ENCODE data around the gene TMEM201.

The TMEM201 gene

GRCh38 chr1:9629445-9630201 lies 40.9 kb downstream of the TMEM201 start:
- whole genome bisulfite sequencing, result 67% methylated on average over 25 of the region's 29 CpGs
- Histone ChIP-seq H3K27ac (ENCODE audit: low read depth, low read length) (no peak overlapping the region), H3K4me3 (ENCODE audit: low read length) (no peak overlapping the region), H3K9me3 (ENCODE audit: insufficient read depth, low read depth, low read length) (no peaks in the 10 kb centered on the region), H3K36me3 (ENCODE audit: insufficient read depth, low read length) (no peaks in the 10 kb centered on the region), H3K27me3 (ENCODE audit: insufficient read depth, low read length) (peaks cover 8% of the 10 kb centered on the region), H3K4me1 (ENCODE audit: insufficient read depth, low read length) (no peaks in the 10 kb centered on the region; the same call in 1 of the 2 replicates), H3K9ac (ENCODE audit: low read depth, low read length) (no peak overlapping the region)

- 86% methylated on average over 8 of the region's 8 CpGs for WGBS
- H3K27me3 ChIP-seq (ENCODE audit: insufficient read depth, low read length), result peaks cover 8% of the 10 kb centered on the region
- H3K36me3 ChIP-seq (ENCODE audit: insufficient read depth, low read length), result no peaks in the 10 kb centered on the region
- H3K4me1 ChIP-seq (ENCODE audit: insufficient read depth, low read length), result no peaks in the 10 kb centered on the region; the same call in 1 of the 2 replicates
- H3K9ac ChIP-seq (ENCODE audit: low read depth, low read length), result no peak overlapping the region
- no peak overlapping the region for H3K4me3 ChIP-seq (ENCODE audit: low read length)
- H3K9me3 ChIP-seq (ENCODE audit: insufficient read depth, low read depth, low read length), result no peaks in the 10 kb centered on the region
- H3K27ac ChIP-seq (ENCODE audit: low read depth, low read length), result no peak overlapping the region
These were observed 41.8 kb downstream of the TMEM201 start for GRCh38 chr1:9630331-9631111.

GRCh38 chr1:9631613-9632012 lies 42.9 kb downstream of the TMEM201 start:
- H3K4me3 ChIP-seq (ENCODE audit: low read length), result no peak overlapping the region
- no peak overlapping the region for H3K27ac ChIP-seq (ENCODE audit: low read depth, low read length)
- H3K4me1 ChIP-seq (ENCODE audit: insufficient read depth, low read length), result no peaks in the 10 kb centered on the region; the same call in 1 of the 2 replicates

GRCh38 chr1:9633493-9633892 lies 44.8 kb downstream of the TMEM201 start:
- no peaks in the 10 kb centered on the region for H3K9me3 ChIP-seq (ENCODE audit: insufficient read depth, low read depth, low read length)
- H3K27ac ChIP-seq (ENCODE audit: low read depth, low read length), result no peak overlapping the region
- no peak overlapping the region for H3K9ac ChIP-seq (ENCODE audit: low read depth, low read length)
- H3K4me3 ChIP-seq (ENCODE audit: low read length), result no peak overlapping the region
- H3K27me3 ChIP-seq (ENCODE audit: insufficient read depth, low read length), result no peaks in the 10 kb centered on the region; the same call in 1 of the 2 replicates
- no peaks in the 10 kb centered on the region for H3K36me3 ChIP-seq (ENCODE audit: insufficient read depth, low read length)
- WGBS, result 94% methylated on average over 6 of the region's 6 CpGs
- H3K4me1 ChIP-seq (ENCODE audit: insufficient read depth, low read length), result no peaks in the 10 kb centered on the region; the same call in 1 of the 2 replicates

More at GRCh38 chr1:9631613-9632012, 42.9 kb downstream of the TMEM201 start:
- H3K9ac ChIP-seq (ENCODE audit: low read depth, low read length), result no peak overlapping the region
- H3K27me3 ChIP-seq (ENCODE audit: insufficient read depth, low read length), result peaks cover 8% of the 10 kb centered on the region
- WGBS, result 89% methylated on average over 3 of the region's 3 CpGs
- H3K9me3 ChIP-seq (ENCODE audit: insufficient read depth, low read depth, low read length), result no peaks in the 10 kb centered on the region
- H3K36me3 ChIP-seq (ENCODE audit: insufficient read depth, low read length), result no peaks in the 10 kb centered on the region

GRCh38 chr1:9634582-9634981 lies 45.9 kb downstream of the TMEM201 start:
- H3K27me3 ChIP-seq (ENCODE audit: insufficient read depth, low read length), result no peaks in the 10 kb centered on the region
- WGBS, result 89% methylated on average over 2 of the region's 2 CpGs

GRCh38 chr1:9639227-9639626 lies 50.5 kb downstream of the TMEM201 start:
- Histone ChIP-seq H3K9ac (ENCODE audit: low read depth, low read length) (no peak overlapping the region), H3K4me3 (ENCODE audit: low read length) (no peak overlapping the region), H3K27ac (ENCODE audit: low read depth, low read length) (no peak overlapping the region), H3K27me3 (ENCODE audit: insufficient read depth, low read length) (no peaks in the 10 kb centered on the region), H3K36me3 (ENCODE audit: insufficient read depth, low read length) (no peaks in the 10 kb centered on the region), H3K4me1 (ENCODE audit: insufficient read depth, low read length) (no peaks in the 10 kb centered on the region), H3K9me3 (ENCODE audit: insufficient read depth, low read depth, low read length) (no peaks in the 10 kb centered on the region)
- WGBS, result 84% methylated on average over 6 of the region's 6 CpGs

More at GRCh38 chr1:9634582-9634981, 45.9 kb downstream of the TMEM201 start:
- H3K4me1 ChIP-seq (ENCODE audit: insufficient read depth, low read length), result no peaks in the 10 kb centered on the region
- H3K27ac ChIP-seq (ENCODE audit: low read depth, low read length), result no peak overlapping the region
- H3K4me3 ChIP-seq (ENCODE audit: low read length), result no peak overlapping the region
- H3K9ac ChIP-seq (ENCODE audit: low read depth, low read length), result no peak overlapping the region
- H3K9me3 ChIP-seq (ENCODE audit: insufficient read depth, low read depth, low read length), result no peaks in the 10 kb centered on the region
- no peaks in the 10 kb centered on the region for H3K36me3 ChIP-seq (ENCODE audit: insufficient read depth, low read length)

- 90% methylated on average over 8 of the region's 8 CpGs for WGBS
- Histone ChIP-seq H3K27me3 (ENCODE audit: insufficient read depth, low read length) (no peaks in the 10 kb centered on the region), H3K36me3 (ENCODE audit: insufficient read depth, low read length) (no peaks in the 10 kb centered on the region), H3K9me3 (ENCODE audit: insufficient read depth, low read depth, low read length) (no peaks in the 10 kb centered on the region), H3K4me3 (ENCODE audit: low read length) (no peak overlapping the region), H3K4me1 (ENCODE audit: insufficient read depth, low read length) (no peaks in the 10 kb centered on the region), H3K27ac (ENCODE audit: low read depth, low read length) (no peak overlapping the region), H3K9ac (ENCODE audit: low read depth, low read length) (no peak overlapping the region)
These were observed 54.9 kb downstream of the TMEM201 start for GRCh38 chr1:9643351-9644256.

- Histone ChIP-seq H3K9me3 (ENCODE audit: insufficient read depth, low read depth, low read length) (no peaks in the 10 kb centered on the region), H3K4me3 (ENCODE audit: low read length) (no peak overlapping the region), H3K9ac (ENCODE audit: low read depth, low read length) (no peak overlapping the region), H3K27me3 (ENCODE audit: insufficient read depth, low read length) (peaks cover 17% of the 10 kb centered on the region), H3K36me3 (ENCODE audit: insufficient read depth, low read length) (no peaks in the 10 kb centered on the region), H3K4me1 (ENCODE audit: insufficient read depth, low read length) (no peaks in the 10 kb centered on the region), H3K27ac (ENCODE audit: low read depth, low read length) (no peak overlapping the region)
- 97% methylated on average over 13 of the region's 13 CpGs for WGBS
These were observed 57.3 kb downstream of the TMEM201 start for GRCh38 chr1:9646037-9646436.

- H3K36me3 ChIP-seq (ENCODE audit: insufficient read depth, low read length), result no peaks in the 10 kb centered on the region
- no peak overlapping the region for H3K9ac ChIP-seq (ENCODE audit: low read depth, low read length)
- H3K9me3 ChIP-seq (ENCODE audit: insufficient read depth, low read depth, low read length), result no peaks in the 10 kb centered on the region
- 0 out of 2 replicates have a peak, but pooled peaks cover 2% of the 10 kb centered on the region for H3K4me1 ChIP-seq (ENCODE audit: insufficient read depth, low read length)
- peaks cover 39% of the 10 kb centered on the region for H3K27me3 ChIP-seq (ENCODE audit: insufficient read depth, low read length)
- no peak overlapping the region for H3K4me3 ChIP-seq (ENCODE audit: low read length)
- H3K27ac ChIP-seq (ENCODE audit: low read depth, low read length), result no peak overlapping the region
- 81% methylated on average over 10 of the region's 10 CpGs for WGBS
These were observed 59.5 kb downstream of the TMEM201 start for GRCh38 chr1:9648171-9648570.

GRCh38 chr1:9649769-9650168 lies 61.1 kb downstream of the TMEM201 start:
- Histone ChIP-seq H3K9ac (ENCODE audit: low read depth, low read length) (no peak overlapping the region), H3K9me3 (ENCODE audit: insufficient read depth, low read depth, low read length) (no peaks in the 10 kb centered on the region), H3K4me1 (ENCODE audit: insufficient read depth, low read length) (0 out of 2 replicates have a peak, but pooled peaks cover 2% of the 10 kb centered on the region), H3K4me3 (ENCODE audit: low read length) (no peak overlapping the region), H3K27me3 (ENCODE audit: insufficient read depth, low read length) (peaks cover 52% of the 10 kb centered on the region), H3K27ac (ENCODE audit: low read depth, low read length) (no peak overlapping the region), H3K36me3 (ENCODE audit: insufficient read depth, low read length) (no peaks in the 10 kb centered on the region)
- 67% methylated on average over 1 of the region's 3 CpGs for WGBS
